EH (cell line): Measurements from ENCODE around the gene LBP.
A peak's percentile ranks its signal among the peaks of the same experiment; 100 is the strongest.
"Not testable (repeated sequence)": the region's sequence is repeated elsewhere in the genome, so short reads cannot be mapped to it uniquely, and the experiment has no call there.

Source experiments
- DNase-seq: peaks from one replicate; pipeline ENCODE4 v3.0.0-alpha.2; 2015; ENCODE audit warnings: low read depth

The LBP gene, protein sequence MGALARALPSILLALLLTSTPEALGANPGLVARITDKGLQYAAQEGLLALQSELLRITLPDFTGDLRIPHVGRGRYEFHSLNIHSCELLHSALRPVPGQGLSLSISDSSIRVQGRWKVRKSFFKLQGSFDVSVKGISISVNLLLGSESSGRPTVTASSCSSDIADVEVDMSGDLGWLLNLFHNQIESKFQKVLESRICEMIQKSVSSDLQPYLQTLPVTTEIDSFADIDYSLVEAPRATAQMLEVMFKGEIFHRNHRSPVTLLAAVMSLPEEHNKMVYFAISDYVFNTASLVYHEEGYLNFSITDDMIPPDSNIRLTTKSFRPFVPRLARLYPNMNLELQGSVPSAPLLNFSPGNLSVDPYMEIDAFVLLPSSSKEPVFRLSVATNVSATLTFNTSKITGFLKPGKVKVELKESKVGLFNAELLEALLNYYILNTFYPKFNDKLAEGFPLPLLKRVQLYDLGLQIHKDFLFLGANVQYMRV

DNA sequence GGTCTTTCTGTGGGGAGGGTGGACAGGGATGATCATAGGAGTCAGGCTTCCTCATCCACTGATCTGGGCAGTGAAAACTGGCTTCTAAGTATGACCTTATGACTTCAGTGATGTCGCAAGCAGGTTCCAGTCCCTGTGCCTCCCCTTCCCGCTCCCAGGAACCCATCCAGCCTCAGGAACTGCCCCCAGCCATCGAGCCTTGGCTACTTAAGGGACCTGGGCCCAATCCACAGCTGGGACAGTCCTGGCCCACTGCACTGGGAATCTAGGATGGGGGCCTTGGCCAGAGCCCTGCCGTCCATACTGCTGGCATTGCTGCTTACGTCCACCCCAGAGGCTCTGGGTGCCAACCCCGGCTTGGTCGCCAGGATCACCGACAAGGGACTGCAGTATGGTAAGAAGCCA is at the start of gene LBP:
LBP (plus strand) TSS at position 236 of the 405 bp plus-strand sequence; CDS start at position 271, 35 bp downstream.
- no peak for DNase-seq

DNA sequence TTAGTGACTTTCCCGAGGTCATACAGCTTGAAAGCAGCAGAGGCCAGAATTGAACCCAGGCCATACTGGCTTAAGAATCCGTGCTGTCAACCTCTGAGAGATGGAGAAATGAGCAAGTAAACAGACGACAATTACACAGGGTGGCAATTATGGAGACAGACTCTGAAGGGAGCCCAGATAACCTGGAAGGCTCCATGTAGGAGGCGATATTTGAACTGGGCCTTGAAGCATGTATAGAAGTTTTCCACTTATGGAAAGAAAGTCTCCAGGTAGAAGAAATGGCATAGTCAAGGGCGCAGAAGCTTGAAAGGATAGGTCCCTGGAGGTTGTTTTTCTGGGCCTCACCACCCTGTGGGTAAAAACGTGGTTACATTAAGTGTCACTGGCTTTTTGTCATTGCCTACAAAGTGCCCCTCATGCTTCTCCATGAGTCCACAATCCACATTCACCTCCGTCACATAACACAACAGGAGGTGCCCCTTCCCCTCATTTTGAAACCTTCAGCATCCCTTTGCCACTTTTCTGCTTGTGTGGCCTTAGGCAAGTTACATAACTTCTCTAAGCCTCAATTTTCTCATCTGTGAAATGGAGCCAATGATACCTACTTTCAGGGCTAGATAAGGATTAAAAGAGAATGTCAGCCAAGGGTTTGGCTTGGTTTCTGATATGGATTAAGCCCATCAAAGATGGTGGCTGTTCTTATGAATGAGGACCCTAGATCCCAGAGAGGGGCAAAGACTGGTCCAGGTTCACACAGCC is 48.2 kb upstream of the LBP start:
- no peak for DNase-seq

DNA sequence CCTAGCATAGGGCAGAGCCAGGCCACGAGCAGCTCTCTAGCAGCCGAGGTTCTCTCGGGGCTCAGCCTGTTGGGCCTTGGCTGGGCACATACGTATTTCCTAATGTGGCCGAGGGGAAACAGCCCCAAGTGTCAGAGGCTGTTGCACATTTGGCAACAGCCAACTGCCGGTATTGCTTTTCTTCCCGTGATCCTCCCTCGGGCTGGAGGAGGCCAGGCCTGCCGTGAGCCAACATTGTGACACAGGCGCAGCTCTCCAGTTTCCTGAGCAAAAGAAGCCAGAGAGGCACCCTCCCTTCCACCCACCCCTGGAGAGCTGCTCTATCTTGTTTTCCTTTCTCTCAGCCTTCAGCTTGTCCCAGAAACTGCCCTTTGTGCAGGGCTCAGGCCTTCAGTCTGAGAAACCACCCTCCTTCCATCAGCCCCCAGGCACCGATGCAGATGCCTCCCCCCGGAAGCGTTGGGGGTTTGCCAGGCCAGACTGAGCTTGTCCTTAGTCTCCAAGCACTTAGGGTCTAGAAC is 47.5 kb upstream of the LBP start:
- DNase-seq = peak; percentile 60

DNA sequence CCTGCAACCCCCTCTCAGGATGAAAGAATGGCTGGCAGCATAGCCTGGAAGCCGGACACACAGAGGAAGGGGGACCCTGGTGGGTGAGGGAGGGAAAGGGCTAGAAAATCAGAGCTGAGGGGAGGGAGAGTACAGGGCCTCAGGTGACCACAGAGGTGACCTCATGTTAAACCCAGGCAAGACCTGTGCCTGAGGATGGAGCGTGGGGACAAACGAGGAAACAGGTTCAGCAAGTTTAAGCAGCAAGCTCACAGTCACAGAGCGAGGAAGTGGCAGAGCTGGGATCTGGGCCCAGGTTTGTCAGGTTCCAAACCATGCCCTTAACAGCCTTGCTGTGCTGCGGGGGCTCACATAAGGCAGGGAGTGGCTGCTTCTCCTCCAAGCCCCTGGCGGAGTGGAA is 46.3 kb upstream of the LBP start:
- no peak for DNase-seq

DNA sequence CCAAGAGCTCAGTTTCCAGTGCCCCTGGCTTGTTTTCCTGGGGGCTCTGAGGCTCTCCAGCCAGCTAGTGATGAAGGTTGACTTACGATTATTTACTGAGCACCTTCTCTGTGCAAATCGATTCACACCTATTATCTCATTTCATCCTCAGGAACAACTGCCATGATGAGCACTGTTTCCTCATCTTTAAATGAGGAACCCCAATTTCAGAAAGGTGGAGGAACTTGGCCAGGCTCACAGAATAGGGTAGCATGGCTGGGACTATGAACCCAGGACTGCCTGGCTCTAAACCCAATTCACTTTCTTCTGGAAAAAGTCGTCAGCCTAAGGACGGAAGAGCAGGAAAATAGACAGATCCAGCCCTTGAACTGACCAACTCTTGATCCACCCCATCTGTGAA is 45.8 kb upstream of the LBP start:
- DNase-seq = no peak

DNA sequence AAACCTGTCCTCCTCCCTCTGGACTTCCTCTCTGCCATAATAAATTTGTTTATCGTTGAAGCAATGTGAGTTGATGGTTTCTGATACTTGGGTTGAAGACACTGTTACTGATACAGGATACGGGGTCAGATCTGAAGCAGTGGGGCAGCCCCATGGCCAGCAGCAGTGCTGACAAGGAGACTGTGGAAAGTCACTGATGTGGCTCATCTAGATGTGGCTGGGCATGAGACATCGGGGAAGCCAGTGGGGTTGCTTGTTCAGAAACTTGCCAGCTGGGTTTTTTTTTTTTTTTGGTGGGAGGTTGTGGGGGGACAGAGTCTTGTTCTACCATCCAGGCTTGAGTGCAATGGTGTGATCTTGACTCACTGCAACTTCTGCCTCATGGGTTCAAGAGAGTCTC is 45.0 kb upstream of the LBP start:
- no peak for DNase-seq

DNA sequence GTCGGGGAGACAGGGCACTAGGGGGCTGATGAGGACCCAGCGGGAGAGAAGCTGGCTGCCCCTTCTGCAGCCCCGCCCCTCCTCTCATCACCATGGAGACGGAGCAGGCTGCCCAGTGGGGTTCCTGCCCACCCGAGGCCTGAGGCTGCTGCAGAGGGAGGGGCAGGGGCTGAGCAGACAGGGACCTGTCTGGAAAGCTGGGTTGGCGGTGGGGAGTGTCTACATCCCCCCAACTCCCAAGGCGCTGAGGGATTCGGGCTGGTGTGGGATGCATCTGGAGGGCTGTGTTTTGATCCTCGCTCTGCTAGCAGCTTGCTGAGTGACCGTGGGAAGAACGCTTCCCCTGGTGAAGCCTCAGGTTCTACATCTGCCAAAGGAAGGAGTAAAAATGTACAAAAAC is 43.5 kb upstream of the LBP start:
- DNase-seq = no peak

DNA sequence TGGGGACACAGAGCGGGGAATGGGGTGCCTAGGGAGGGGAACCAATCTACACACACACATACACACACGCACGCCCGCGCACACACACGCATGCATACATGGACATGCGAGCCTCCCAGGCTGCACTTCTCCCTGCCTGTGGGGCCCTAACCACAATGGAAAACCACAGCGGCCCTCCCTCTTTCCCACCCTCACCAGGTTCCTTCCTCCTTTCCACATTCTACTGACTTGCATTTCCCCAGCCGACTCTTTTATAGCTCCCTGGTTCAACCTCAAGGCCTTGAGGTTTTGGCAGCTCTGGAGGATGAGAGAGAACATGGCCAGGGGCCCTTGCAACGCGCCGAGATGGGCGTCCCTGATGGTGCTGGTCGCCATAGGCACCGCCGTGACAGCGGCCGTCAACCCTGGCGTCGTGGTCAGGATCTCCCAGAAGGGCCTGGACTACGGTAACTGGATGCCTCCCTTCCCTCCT is 42.3 kb upstream of the LBP start, which contains the start of gene BPI:
BPI (plus strand) TSS at position 249 of the 472 bp plus-strand sequence; CDS start at position 317, 68 bp downstream.
- DNase-seq = no peak

DNA sequence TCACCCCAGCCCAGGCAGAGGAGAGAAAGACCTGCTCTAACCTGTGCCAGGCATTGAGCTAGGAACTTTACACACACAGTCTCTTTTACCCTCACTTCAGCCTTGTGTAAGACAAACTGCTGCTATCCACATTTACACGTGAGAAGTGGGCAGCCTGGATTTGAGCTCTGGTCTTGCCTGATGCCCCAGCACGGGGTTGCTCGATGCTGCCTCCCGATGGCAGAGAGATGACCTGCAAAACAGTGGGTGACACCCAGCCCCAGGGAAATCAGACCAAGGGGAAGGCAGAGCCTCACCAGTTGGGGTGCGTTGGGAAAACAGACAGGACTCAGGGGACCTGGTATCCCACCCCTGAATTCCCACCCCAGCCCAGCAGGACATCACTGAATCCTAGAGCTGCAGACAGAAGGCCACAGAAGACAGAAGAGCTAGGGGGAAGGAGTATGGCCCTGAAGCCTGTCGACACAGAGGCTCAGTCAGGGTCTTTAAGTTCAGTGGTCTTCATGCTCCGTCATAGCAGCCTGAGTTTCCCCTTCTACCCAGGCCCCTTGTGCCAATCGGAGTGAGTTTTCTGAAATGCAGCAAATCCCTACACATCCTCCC is 41.3 kb upstream of the LBP start:
- peak; percentile 56 for DNase-seq

DNA sequence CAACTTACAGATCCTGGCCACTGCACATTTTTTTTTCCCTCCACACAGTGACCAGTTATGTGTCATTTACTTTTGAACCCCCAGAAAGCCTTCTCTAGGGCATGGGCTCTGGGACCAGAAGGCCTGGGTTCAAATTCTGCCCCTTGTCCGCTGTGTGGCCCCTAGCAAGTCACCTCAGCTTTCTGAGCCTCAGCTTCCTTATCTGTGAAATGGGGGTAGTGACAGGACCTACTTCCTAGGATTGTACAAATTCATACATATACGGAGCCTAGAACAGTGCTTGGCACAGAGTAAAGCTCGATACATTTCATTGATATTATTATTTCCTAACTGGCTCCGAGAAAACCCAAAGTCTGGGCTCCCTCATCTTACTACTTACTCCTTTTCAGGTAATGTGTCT is 40.7 kb upstream of the LBP start:
- no peak for DNase-seq

DNA sequence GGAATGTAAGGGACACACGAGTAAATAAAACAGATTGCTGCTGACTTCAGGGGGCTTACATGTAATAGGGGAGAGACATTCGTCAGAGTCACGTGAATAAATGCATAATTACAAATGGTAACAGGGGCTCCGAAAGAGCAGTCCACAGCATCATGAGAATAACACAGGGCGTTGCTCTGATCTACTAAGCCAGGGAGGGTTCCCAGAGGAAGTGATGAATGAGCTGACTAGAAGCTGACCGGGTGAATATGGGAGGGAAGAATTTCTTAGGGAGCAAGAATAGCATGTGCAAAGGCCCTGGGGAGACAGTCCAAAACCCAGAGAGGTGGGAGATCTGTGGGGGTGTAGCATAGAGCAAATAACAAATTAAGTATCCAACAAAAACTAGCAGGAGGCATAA is 39.9 kb upstream of the LBP start:
- DNase-seq = no peak

DNA sequence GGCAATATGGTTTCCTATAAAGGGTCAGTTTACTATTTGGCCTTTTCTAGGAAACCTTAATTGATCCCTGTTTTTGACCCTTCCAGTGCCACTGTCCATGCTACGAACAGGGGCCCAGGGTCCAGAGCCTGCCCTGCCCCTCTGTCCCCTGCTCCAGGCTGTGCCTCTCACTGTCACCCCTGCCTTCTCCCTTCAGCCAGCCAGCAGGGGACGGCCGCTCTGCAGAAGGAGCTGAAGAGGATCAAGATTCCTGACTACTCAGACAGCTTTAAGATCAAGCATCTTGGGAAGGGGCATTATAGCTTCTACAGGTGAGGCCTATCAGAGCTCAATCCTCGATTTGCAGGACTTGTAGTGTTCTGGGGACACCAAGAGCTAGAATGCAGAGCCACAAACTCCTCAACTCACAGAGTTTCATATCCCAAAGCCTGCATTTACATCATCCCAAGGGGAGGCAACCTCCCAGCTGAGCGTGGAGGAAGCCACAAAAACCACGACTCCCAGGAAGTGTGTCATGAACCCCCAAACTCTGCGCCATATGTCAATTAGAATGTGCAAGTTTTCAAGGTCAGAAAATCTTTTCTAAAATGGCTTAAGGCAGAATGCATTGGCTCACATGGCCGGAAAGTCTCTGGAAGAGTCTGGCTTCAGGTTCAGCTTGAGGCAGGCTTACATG is 38.8 kb upstream of the LBP start:
- DNase-seq = peak; percentile 85

DNA sequence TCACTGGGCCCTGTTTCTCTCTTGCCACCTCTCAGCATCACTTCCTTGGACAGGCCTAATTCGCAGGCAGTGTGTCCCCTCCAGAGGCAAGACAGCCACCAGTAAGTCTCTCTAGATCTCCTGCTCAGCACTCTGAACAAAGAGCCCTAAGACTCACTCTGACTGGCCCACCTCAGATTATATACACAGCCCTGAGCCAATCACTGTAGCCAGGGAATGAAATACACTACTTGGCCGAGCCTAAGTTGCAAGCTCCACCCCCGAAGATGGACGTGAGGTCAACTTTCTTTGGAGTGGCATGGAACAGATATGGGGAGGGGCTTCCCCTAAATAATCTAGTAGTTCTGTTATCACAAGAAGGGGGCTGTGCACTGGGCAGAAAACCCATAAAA is 38.2 kb upstream of the LBP start:
- no peak for DNase-seq

DNA sequence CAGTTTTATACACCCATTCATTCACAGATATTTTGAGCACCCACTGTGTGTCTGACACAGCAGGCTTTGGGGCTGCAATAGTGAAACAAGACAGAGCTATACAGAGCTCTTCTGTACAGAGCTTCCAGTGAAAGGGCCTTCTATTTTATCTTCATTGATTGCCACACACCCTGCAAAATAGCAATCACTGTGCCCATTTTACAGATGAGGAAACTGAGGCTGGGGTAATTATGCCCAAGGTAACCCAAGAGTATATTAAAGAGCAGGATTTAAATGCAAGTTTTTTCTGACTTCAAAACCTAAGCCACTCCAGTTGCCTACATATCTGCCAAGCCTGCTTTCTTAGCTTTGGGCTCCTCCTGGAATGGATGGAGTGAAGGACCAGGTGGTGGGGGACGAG is 37.8 kb upstream of the LBP start:
- DNase-seq = no peak

DNA sequence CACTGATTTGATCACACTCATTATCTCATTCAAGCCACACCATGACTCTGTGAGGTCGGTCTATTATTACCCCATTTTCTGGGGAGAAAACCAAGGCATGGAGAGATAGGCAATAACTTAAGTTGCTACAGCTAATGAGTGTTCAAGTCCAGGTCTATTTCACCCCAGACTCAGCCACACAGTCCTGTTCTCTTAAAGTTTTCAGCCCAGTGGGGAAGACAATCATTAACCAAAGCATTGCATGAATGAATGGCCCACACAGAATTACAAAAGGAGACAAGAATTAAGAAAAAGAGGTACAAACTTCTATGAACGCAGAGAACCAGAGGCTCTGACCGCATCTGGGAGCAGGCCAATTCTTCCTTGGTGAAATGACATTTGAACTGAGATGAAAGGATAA is 35.2 kb upstream of the LBP start:
- DNase-seq = no peak

DNA sequence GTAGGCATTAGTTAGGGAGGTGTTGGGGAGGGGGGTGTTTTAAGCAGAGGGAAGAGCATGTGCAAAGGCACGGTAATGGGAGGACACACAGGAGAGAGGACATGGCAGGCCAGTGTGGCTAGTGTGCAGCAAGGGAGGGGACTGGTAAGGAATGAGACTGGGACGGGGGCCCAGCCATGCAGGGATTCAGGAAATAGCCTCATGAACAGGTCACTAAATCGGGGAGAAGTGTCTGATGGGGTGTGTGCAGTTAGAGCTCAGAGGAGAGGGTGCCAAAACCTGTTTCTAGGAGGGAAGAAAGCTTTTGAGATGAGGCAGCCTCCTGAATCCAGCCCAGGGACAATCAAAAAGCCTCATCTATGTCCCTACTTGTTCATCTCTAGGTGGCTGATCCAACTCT is 34.8 kb upstream of the LBP start:
- no peak for DNase-seq

DNA sequence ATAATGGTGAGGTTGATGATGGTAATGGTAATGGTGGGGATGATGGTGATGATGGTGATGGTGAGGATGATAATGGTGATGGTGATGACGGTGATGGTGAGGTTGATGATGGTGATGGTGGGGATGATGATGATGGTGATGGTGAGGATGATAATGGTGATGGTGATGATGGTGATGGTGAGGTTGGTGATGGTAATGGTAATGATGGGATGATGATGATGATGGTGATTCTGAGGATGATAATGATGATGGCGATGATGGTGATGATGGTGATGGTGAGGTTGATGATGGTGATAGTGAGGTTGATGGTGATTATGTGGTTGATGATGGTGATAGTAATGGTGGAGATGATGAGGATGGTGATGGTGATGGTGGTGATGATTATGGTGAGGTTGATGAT is 32.6 kb upstream of the LBP start:
- DNase-seq = no peak

DNA sequence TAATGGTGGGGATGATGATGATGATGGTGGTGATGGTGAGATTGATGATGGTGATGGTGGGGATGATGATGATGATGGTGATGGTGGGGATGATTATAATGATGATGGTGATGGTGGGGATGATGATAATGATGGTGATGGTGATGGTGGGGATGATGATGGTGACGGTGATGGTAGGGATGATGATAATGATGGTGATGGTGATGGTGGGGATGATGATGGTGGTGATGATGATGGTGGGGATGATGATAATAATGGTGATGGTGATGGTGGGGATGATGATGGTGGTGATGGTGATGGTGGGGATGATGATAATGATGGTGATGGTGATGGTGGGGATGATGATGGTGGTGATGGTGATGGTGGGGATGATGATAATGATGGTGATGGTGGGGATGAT is 31.9 kb upstream of the LBP start:
- DNase-seq = not testable (repeated sequence)

DNA sequence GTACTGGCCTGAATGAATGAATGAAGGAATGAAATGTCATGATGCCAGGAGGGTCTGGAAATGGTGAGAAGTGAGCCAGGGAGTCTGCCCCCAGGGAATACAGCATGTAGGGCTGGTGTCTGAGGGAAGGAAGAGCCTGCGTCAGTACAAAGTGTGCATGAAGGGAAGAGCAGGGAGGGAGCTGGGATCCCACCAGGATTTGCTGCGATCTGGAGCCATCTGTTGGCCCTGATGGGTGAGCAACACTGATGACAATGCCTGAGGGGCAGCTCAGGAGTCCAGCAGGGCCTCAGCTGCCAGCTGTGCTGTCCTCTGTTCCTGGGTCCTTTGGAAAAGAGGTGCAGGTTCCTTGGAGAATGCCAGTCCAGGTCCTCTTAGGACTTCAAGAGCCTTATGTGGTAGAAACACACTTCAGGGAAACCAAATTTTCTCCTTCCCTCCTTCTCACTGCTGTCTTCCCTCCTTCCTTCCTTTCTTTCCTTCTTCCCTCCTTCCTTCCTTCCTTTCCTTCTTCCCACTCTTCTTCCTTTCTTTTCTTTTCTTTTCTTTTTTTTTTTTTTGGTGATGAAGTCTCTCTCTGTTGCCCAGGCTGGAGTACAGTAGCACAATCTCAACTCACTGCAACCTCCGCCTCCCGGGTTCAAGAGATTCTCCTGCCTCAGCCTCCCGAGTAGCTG is 30.9 kb upstream of the LBP start:
- DNase-seq = peak; percentile 66

DNA sequence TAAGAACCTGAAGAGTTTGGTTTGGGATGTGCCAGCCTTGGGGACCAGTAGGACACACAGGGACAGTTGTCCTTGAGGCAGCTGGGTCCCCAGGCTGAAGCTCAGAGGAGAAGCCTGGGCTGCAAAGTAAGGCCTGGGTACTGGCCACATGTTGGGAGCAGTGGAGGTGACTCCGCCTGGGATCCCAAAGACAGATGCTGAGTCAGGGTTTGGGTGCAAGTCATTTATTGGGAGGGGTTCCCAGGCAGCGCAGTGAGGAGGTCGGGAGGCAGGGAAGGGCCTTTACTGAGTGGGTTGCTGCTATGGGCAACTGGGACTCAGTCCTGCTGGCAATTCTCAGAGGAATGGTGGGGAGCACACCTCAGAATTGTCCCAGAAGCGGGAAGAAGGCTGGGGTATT is 29.9 kb upstream of the LBP start:
- DNase-seq = no peak

DNA sequence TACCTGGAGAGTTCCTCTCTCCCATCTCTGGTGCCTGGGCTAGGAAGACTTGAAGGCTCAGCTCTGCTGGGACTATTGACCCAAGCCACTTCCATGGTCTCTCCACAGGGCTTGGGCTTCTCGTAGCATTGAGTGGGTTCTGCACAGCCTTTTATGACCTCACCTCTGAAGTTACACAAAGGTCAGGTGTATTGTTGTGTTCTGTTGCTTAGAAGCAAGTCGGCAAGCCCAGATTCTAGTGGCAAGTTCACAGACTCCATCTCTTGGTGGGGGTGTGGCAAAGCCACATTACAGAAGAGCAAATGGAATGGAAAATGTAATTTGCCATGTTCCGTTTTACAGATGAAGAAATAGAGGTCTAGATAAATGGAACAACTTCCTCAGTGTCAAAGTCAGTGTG is 28.9 kb upstream of the LBP start:
- DNase-seq = no peak
